K562 (cell line): ENCODE results near the gene ACP1. TPM values are rescaled to one million over a fixed set of nuclear protein-coding genes. Genes with fewer than 3 reads are reported as not detected.
A peak's percentile ranks its signal among the peaks of the same experiment; 100 is the strongest.

Experiments
- E2F3 ChIP-seq: fragments of 250-450 bp; sonication (Bioruptor Pico); IDR thresholded peaks from 2 replicates; pipeline ENCODE4 v1.4.0; 2020; ENCODE audit warnings: mild to moderate bottlenecking
- HDAC8 ChIP-seq: fragments of 450-650 bp; IDR thresholded peaks from 2 replicates; pipeline ENCODE4 v1.6.1; 2016; ENCODE audit warnings: mild to moderate bottlenecking, missing genetic modification characterization, moderate library complexity, missing compliant biosample characterization
- HEY1 ChIP-seq: fragments of 250-450 bp; sonication (Bioruptor Pico); IDR thresholded peaks from 2 replicates; pipeline ENCODE4 v1.5.0; 2020; ENCODE audit warnings: mild to moderate bottlenecking, moderate library complexity, borderline replicate concordance
- MAZ ChIP-seq, 2 experiments: fragments of 450-650 bp in 1 of 2; sonication (generic) in 1 of 2; formaldehyde crosslinking; IDR thresholded peaks in 1 of 2; conservative IDR thresholded peaks in 1 of 2; 2 replicates each; pipeline versions ENCODE4 v1.4.0 to v1.5.0; 2020; ENCODE audit warnings: mild to moderate bottlenecking in 1 of 2, missing genetic modification reagents in 1 of 2
- MBD2 ChIP-seq: sonication (generic); IDR thresholded peaks from 2 replicates; pipeline ENCODE4 v1.6.1; 2016; ENCODE audit warnings: low read depth, borderline replicate concordance
- SAFB ChIP-seq: fragments of 200-400 bp; formaldehyde crosslinking; IDR thresholded peaks from 2 replicates; pipeline ENCODE4 v1.6.1; 2017; ENCODE audit warnings: low read depth, low read length, borderline replicate concordance
- SMAD4 ChIP-seq: fragments of 250-450 bp; sonication (Bioruptor Pico); conservative IDR thresholded peaks from 2 replicates; pipeline ENCODE4 v1.8.0; 2021; ENCODE audit warnings: inconsistent platforms, mild to moderate bottlenecking, moderate library complexity
- ZBTB1 ChIP-seq: sonication (generic); formaldehyde crosslinking; IDR thresholded peaks from 2 replicates; pipeline ENCODE4 v1.8.1; 2023; ENCODE audit warnings: missing genetic modification reagents, low read depth, mild to moderate bottlenecking, borderline replicate concordance
- ZNF175 ChIP-seq: fragments of 200-800 bp; sonication (Bioruptor generic); IDR thresholded peaks from 2 replicates; pipeline ENCODE4 v1.6.1; 2016; ENCODE audit warnings: low read depth, mild to moderate bottlenecking, missing genetic modification characterization, missing compliant biosample characterization
- ZNF253 ChIP-seq: fragments of 250-450 bp; sonication (Bioruptor Pico); conservative IDR thresholded peaks from 2 replicates; pipeline ENCODE4 v1.6.1; 2021; ENCODE audit warnings: mild to moderate bottlenecking
- ZNF444 ChIP-seq: fragments of 250-450 bp; sonication (Bioruptor Pico); IDR thresholded peaks from 2 replicates; pipeline ENCODE4 v1.4.0; 2020; ENCODE audit warnings: mild to moderate bottlenecking, moderate library complexity
- polyA plus RNA-seq, 8 experiments: library from polyadenylated mRNA; depleted of rRNA in 4 of 8; stranded (reverse) in 5 of 8; unstranded in 3 of 8; fragments of >200 nt; fragmentation: Nextera tagmentation in 2 of 8; fragmentation: Illumina TruSeq in 1 of 8; extraction: Ambion mirVana in 2 of 8; extraction: Trizol in 1 of 8; gene quantifications; 2 replicates each; pipeline versions ENCODE4 v1.2.1 to v1.2.3, GENCODE V29; 2011 to 2014; ENCODE audit warnings: inconsistent platforms in 1 of 8, missing spikeins in 1 of 8
- total RNA-seq, 7 experiments: library from RNA; depleted of rRNA in 6 of 7; stranded (reverse); fragments of >200 nt in 6 of 7; fragmentation: Illumina TruSeq in 2 of 7; extraction: Trizol in 2 of 7; gene quantifications; 2 replicates each; pipeline versions ENCODE4 v1.2.1 to v1.2.3, GENCODE V29; 2011 to 2021; ENCODE audit warnings: low replicate concordance in 1 of 7
- TF ChIP-seq, protein P1 (sequence below): sonication (generic); formaldehyde crosslinking; IDR thresholded peaks from 2 replicates; pipeline ENCODE4 v1.9.0; 2022; ENCODE audit warnings: mild to moderate bottlenecking, missing genetic modification reagents
- TF ChIP-seq, protein P2 (sequence below): conservative IDR thresholded peaks from 2 replicates; pipeline ENCODE4 v1.6.1; 2011; ENCODE audit warnings: low read depth, mild to moderate bottlenecking, low read length; ENCODE audit not compliant: control insufficient read depth
- TF ChIP-seq, protein P3 (sequence below): fragments of 250-450 bp; sonication (Bioruptor Pico); IDR thresholded peaks from 2 replicates; pipeline ENCODE4 v1.8.0; 2022; ENCODE audit warnings: moderate library complexity, mild to moderate bottlenecking, inconsistent platforms
- TF ChIP-seq, protein P4 (sequence below), 2 experiments: fragments of 450-650 bp; formaldehyde crosslinking in 1 of 2; IDR thresholded peaks; 2 replicates each; pipeline versions ENCODE4 v1.4.0 to v1.6.1; 2014 to 2020; ENCODE audit warnings: mild to moderate bottlenecking in 2 of 2, borderline replicate concordance in 1 of 2, low read depth in 1 of 2

ACP1 gene
- total and polyA plus RNA-seq, 9 of the 15 experiments (the other 6 are each of a cell fraction or from before 2014, with no cell fraction given): 139 to 493 (median 189) TPM

DNA sequence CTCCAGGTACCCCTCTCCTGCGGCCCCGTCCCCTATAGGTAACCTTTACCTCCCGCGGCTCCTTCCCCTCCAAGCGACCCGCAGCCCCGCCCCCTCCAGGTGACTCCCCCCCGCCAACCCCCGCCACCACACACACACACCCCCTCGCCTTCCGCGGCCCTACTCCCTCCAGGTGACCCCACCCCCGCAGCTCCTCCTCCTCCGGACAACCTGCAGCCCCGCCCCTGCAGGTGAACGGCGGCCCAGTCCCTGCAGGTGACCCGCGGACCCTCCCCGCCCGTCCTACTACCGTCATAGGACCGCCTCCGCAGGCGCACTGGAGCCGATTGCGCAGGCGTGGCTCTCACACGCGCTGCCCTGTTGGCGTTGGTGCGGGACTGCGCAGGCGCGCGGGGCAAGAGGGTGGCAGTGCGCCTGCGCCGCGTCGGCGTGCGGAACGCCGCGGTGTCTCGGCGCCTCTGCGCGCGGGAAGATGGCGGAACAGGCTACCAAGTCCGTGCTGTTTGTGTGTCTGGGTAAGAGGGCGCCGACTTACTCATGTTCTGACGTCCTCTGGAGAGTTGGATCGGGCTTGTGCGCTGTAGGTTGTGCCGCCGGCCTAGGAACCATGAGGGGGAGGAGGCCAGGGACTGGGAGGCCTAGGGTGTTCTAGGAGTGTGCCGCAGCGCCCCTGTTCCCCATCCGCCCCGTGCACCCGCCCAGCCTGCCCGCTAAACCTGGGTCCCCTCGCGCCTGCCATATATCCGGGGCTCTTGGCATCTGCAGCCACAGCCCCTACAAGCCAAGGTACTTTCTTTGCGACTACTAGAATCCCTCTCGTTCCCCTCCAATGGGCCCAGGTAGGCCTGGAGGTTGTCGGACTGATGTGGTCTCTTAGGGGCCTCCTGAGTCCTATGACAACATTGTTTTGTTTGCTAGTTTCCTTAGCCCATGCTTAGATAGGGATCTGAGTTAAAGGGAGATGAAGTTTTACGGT lies at the start of gene ACP1 (continued):
- TF ChIP-seq, protein P1, sequence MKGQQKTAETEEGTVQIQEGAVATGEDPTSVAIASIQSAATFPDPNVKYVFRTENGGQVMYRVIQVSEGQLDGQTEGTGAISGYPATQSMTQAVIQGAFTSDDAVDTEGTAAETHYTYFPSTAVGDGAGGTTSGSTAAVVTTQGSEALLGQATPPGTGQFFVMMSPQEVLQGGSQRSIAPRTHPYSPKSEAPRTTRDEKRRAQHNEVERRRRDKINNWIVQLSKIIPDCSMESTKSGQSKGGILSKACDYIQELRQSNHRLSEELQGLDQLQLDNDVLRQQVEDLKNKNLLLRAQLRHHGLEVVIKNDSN (CRISPR knock-in tag): peak; percentile 34; the same call in 1 of the 2 replicates
- TF ChIP-seq E2F3 (CRISPR knock-in tag): peak; percentile 83
- TF ChIP-seq ZNF444 (CRISPR knock-in tag): no peak
- TF ChIP-seq ZNF253 (CRISPR knock-in tag): no peak
- no peak for TF ChIP-seq SAFB
- TF ChIP-seq HDAC8 (tag): no peak
- no peak for TF ChIP-seq ZNF175 (CRISPR knock-in tag)
- TF ChIP-seq, protein P2, sequence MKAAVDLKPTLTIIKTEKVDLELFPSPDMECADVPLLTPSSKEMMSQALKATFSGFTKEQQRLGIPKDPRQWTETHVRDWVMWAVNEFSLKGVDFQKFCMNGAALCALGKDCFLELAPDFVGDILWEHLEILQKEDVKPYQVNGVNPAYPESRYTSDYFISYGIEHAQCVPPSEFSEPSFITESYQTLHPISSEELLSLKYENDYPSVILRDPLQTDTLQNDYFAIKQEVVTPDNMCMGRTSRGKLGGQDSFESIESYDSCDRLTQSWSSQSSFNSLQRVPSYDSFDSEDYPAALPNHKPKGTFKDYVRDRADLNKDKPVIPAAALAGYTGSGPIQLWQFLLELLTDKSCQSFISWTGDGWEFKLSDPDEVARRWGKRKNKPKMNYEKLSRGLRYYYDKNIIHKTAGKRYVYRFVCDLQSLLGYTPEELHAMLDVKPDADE: no peak
- TF ChIP-seq, protein P3, sequence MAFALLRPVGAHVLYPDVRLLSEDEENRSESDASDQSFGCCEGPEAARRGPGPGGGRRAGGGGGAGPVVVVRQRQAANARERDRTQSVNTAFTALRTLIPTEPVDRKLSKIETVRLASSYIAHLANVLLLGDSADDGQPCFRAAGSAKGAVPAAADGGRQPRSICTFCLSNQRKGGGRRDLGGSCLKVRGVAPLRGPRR: no peak
- TF ChIP-seq HEY1 (CRISPR knock-in tag): no peak
- TF ChIP-seq ZBTB1: no peak
- TF ChIP-seq MAZ (CRISPR knock-in tag; conservative IDR thresholded peaks at IDR 0.05 in 1 of 2, IDR thresholded peaks at IDR 0.05 in 1 of 2): peak in 1 of 2 experiments; percentile 61
- TF ChIP-seq, protein P4, sequence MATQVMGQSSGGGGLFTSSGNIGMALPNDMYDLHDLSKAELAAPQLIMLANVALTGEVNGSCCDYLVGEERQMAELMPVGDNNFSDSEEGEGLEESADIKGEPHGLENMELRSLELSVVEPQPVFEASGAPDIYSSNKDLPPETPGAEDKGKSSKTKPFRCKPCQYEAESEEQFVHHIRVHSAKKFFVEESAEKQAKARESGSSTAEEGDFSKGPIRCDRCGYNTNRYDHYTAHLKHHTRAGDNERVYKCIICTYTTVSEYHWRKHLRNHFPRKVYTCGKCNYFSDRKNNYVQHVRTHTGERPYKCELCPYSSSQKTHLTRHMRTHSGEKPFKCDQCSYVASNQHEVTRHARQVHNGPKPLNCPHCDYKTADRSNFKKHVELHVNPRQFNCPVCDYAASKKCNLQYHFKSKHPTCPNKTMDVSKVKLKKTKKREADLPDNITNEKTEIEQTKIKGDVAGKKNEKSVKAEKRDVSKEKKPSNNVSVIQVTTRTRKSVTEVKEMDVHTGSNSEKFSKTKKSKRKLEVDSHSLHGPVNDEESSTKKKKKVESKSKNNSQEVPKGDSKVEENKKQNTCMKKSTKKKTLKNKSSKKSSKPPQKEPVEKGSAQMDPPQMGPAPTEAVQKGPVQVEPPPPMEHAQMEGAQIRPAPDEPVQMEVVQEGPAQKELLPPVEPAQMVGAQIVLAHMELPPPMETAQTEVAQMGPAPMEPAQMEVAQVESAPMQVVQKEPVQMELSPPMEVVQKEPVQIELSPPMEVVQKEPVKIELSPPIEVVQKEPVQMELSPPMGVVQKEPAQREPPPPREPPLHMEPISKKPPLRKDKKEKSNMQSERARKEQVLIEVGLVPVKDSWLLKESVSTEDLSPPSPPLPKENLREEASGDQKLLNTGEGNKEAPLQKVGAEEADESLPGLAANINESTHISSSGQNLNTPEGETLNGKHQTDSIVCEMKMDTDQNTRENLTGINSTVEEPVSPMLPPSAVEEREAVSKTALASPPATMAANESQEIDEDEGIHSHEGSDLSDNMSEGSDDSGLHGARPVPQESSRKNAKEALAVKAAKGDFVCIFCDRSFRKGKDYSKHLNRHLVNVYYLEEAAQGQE (IDR thresholded peaks at IDR 0.05; ENCODE audit: borderline replicate concordance): no peak
- TF ChIP-seq, protein P4 (CRISPR knock-in tag; IDR thresholded peaks at IDR 0.05; ENCODE audit: low read depth): 0 out of 2 replicates have a peak, but pooled peaks have one; percentile 37
- TF ChIP-seq SMAD4 (CRISPR knock-in tag): peak; percentile 24; the same call in 1 of the 2 replicates
- no peak; the same call in 1 of the 2 replicates for TF ChIP-seq MBD2
